Measurements from ENCODE around the gene GGA1.

GGA1 gene

DNA sequence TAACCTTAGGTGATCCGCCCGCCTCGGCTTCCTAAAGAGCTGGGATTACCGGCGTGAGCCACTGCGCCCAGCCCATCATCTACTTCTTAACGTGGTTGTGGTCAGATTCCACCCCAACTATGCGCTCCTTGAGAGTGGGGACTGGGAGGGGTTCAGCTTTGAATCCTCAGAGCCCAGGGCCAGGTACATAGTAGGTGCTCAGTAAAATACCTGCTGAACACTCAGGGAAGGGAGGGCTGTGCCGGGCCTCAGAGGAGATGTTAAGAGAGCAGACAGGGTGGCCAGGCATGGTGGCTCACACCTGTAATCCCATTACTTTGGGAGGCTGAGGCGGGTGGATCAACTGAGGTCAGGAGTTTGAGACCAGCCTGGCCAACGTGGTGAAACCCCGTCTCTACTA is 65.6 kb downstream of the GGA1 start:
- DNase-seq (ENCODE audit: low read depth, low spot score), result no peak

DNA sequence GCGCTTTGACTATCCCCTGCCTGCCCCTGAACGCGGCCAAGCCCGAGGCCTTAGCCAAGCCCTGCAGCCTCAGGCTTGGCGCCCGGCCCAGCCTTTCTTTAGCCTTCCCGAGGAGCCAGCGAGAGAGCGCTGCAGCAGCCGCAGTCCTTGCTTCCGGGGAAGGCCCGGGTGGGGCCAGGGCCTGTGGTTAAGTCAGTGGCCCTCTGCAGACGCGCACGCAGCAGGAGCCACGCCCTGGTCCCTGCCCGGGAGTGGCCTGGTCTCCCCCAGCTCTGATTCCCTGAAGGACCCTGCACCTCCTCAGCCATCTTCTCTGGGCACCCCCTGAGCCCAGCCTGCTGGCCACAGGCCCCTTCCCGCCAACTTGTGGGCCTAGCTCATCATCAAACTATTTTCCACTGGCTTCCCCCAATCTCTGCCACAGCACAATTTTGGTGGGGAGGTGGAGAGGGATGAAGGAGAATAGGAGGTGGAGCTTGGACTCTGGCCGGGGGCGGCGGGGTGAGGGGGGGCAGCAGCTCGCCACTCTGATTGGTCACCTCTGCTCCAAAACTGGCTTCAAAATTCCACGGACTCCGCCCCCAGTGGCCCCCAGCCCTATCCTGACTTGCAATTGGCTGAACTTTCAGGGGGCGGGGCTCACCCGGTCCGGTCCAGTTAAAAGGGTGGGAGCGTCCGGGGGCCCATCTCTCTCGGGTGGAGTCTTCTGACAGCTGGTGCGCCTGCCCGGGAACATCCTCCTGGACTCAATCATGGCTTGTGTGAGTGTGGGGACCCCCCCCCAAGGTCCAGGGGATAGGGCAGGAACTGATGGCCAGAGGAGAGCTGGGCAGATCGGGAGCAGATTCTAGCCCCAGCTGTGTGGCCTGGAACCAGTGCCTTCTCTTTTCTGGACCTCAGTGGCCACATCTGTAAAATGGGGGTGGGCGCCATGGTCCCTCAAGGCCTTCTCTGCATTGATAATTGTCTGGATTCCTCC is 66.6 kb downstream of the GGA1 start, which contains the start of gene LGALS1:
LGALS1 (plus strand) TSS at position 686 of the 979 bp plus-strand sequence; CDS start at position 753, 67 bp downstream.
- DNase-seq (ENCODE audit: low read depth, low spot score), result peak; percentile 76

DNA sequence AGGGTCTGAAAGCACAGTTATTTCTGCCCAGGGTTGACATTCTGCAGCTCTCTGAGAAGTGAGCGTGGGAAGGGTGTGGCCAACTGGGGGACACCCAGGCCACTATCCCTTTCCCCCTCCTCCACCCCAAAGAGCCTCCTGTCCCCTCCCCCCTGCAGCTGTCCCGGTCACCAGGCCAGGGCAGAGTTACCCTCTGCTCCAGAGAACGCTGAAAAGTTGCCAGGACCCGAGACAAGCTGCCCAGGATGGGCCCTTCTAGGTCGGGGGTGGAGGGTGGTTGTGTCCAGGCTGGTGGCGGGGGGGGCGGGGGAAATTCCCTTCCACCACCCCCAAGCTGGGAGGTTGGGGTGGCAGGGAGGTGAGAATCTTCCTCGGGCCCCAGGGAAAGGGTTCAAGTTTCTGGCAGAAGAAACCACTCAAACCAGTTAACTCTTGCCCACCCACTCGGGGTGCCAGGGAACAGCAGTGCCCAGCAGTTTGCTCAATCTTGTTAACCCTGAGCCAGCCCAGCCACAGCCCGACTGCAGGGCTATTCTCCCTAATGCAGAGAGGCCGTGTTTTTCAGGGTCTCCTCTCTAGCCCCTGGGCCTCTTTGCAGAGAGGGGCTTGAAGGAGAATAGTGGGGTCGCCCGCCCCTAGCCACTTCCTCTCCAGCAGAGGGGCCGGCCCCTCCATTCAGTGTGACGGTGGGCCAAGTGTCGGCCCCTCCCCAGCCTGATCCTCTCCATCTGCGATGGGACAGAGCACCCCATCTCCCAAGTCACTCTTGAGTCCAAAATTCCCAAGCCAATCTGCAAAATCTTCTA is 67.5 kb downstream of the GGA1 start:
- DNase-seq (ENCODE audit: low read depth, low spot score), result no peak

DNA sequence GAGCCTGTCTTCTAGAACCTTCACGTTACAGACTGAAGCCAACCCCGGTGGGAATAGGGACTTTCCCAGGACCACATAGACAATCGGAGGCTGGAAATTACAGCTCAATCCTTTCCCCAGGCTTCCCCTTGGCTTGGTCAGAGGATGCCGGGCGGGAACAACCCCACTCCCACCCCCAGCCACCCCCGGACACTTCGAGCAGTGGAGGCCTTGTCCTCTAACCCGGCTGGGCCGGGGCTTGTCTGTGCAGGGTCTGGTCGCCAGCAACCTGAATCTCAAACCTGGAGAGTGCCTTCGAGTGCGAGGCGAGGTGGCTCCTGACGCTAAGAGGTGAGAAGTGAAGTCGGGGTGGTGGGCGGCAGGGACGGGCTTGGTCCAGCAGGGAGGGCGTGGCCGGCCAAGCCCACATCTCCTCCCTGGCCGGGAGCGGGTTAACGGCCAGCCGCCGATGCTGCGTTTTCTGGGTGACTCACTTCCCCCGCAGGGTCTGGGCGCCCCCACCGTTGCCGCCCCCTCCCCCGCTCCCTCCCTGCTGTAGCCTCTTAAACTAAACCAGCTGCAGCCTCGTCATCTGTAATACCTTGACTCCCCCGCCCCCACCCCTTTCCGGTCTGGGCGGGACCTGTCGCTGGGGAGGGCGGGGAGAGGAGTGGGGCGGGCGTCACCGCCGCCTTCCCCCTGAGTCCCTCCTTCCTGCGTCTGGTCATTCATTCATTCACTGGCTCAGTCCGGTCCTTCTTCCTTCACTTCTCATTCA is 68.3 kb downstream of the GGA1 start:
- peak; percentile 76 for DNase-seq (ENCODE audit: low read depth, low spot score)

DNA sequence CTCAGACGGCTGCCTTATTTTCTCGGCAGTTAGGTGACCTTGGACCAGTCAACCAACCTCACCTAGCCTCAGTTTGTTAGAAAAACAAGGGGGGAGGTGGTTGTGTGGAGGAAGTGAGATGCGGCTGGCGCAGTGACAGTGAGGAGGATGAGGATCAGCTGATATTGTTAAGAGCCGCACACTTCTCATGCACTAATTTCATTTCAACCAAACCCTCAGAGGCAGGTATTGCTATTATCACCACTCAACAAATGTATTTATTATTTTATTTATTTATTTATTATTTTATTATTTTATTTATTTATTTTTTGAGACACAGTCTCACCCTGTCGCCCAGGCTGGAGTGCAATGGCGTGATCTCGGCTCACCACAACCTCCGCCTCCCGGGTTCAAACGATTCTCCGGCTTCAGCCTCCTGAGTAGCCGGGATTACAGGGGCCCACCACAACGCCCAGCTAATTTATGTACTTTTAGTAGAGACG is 68.9 kb downstream of the GGA1 start:
- DNase-seq (ENCODE audit: low read depth, low spot score), result no peak

DNA sequence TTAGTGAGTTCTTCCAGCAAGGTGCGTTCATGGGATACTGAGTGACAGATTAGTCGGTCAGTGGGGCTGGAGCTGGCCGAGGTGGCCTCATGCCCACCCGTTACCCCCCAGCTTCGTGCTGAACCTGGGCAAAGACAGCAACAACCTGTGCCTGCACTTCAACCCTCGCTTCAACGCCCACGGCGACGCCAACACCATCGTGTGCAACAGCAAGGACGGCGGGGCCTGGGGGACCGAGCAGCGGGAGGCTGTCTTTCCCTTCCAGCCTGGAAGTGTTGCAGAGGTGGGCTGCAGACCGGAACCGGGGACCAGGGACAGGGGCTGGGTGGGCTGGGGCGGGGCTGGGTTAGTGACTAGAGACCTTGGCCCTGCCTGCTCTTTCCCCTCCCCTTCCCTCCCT is 69.7 kb downstream of the GGA1 start:
- no peak for DNase-seq (ENCODE audit: low read depth, low spot score)

DNA sequence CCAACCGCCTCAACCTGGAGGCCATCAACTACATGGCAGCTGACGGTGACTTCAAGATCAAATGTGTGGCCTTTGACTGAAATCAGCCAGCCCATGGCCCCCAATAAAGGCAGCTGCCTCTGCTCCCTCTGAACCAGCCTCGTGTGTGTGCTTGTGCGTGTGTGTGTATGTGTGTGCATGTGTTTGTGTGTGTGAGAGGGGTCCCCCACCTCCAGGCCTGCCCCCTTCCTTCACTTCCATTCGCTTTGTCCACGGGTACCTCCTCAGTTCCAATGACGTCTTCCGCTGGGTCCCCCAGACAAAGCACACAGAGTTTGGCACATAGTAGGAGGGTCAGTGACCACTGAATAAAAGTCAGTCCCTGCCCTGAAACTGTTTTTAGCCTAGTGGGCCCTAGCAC is 71.0 kb downstream of the GGA1 start:
- DNase-seq (ENCODE audit: low read depth, low spot score), result no peak

DNA sequence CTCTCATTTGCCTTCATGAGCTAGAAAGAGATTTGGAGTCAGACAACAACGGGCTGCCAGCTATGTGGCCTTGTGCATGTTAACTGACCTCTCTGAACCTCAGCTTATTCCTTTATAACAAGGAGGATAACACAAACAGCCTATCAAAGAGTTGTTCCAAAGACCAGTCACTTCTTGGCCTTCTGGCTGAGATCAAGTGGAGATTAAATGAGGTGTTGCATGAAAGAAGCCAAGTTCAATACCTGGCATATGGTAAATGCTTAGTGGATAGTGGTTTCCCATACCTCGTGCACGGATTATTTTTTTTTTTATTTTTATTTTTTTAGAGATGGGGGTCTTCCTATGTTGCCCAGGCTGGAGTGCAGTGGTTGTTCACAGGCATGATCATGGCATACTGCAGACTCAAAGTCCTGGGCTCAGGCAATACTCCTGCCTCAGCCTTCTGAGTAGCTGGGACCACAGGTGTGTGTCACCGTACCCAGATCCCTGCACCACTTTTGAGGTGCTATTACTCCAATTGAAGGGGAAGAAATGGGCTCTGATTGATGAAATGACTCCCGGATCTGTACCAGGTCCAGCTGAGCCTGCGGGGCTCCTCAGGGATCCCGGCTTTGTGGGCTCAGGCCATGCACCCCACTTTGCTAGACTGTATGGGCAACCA is 71.7 kb downstream of the GGA1 start:
- DNase-seq (ENCODE audit: low read depth, low spot score), result no peak

DNA sequence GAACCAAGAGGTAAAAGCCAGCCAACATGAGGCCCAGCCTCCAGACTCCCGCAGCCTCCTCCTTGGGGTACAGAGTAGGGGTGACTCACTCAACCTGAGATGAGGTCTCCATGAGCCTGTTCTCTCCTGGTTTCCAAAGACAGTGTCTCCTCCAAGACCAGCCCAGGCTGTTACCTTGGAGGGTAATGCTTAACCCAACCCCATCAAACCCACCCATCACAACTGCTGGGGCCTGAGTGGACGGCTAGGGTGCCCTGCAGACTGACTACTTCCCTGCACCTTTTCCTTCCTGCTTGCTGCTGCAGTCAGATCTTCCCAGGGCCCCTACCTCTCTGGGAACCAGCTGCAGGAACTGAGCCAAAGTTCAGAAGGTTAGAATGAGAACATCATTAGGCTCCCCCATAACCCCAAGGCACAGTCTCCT is 72.4 kb downstream of the GGA1 start:
- DNase-seq (ENCODE audit: low read depth, low spot score), result no peak

DNA sequence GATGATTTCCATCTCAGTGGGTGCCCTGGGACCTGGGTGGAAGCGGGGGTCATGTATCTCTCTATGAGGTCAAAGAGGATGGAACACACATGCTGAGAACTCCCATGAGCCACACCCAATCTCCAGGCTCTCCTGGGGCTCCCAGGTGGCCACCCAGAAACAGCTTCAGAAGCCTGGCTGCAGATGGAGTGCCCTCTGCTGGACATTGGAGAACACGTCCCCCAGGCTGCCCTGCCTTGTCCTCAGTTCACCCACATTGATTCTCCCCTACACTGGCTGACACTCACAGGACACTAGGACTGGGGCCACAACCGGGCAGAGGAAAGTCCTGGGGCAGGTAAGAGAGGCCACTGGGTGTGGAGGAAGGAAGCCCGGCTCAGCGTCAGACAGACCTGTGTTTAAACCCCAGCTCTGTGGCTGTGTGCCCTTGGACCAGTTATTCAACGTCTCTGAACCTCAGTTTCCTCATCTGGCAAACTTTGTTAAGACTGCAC is 73.0 kb downstream of the GGA1 start:
- DNase-seq (ENCODE audit: low read depth, low spot score), result no peak
